ENCODE data around the gene REN. TPM values are rescaled to one million over a fixed set of nuclear protein-coding genes. Genes with fewer than 3 reads are reported as not detected.

The REN gene
- total RNA-seq: 1.3 TPM
- long read RNA-seq, partial matches to known transcripts: 0 of 2 reads
- long read RNA-seq, other reads (novel, unspliced or antisense): 2 of 2 reads

GRCh38 chr1:204166219-204166618, at the start of gene REN:
Gene REN (minus strand): TSS chr1:204166337. CDS start chr1:204166293, 44 bp downstream.
- DNase-seq (ENCODE audit: low spot score): no peak

- DNase-seq (ENCODE audit: low spot score): no peak
Measured at GRCh38 chr1:204213668-204214662, 47.8 kb upstream of the REN start, which contains the start of gene GOLT1A. Gene GOLT1A (minus strand): TSS chr1:204213988. CDS start chr1:204213906, 82 bp downstream.

- DNase-seq (ENCODE audit: low spot score): no peak
Measured at GRCh38 chr1:204212715-204213114, 46.6 kb upstream of the REN start.

- peak; percentile 53 for DNase-seq (ENCODE audit: low spot score)
Measured at GRCh38 chr1:204211046-204211445, 44.9 kb upstream of the REN start.

GRCh38 chr1:204207136-204207616, 41.0 kb upstream of the REN start:
- DNase-seq (ENCODE audit: low spot score): no peak

GRCh38 chr1:204206121-204206520, 40.0 kb upstream of the REN start:
- DNase-seq (ENCODE audit: low spot score): no peak

GRCh38 chr1:204205486-204205885, 39.3 kb upstream of the REN start:
- DNase-seq (ENCODE audit: low spot score): no peak

GRCh38 chr1:204204944-204205343, 38.8 kb upstream of the REN start:
- no peak for DNase-seq (ENCODE audit: low spot score)

GRCh38 chr1:204203206-204203767, 37.1 kb upstream of the REN start:
- DNase-seq (ENCODE audit: low spot score): peak; percentile 78

GRCh38 chr1:204202481-204202880, 36.3 kb upstream of the REN start:
- peak; percentile 51 for DNase-seq (ENCODE audit: low spot score)

- DNase-seq (ENCODE audit: low spot score): peak; percentile 60
Measured at GRCh38 chr1:204201348-204202040, 35.4 kb upstream of the REN start.

GRCh38 chr1:204199579-204199978, 33.4 kb upstream of the REN start:
- DNase-seq (ENCODE audit: low spot score): peak; percentile 47

- peak; percentile 81 for DNase-seq (ENCODE audit: low spot score)
Measured at GRCh38 chr1:204198348-204199340, 32.5 kb upstream of the REN start.

GRCh38 chr1:204197068-204197467, 30.9 kb upstream of the REN start:
- DNase-seq (ENCODE audit: low spot score): peak; percentile 78

GRCh38 chr1:204196068-204196795, 30.1 kb upstream of the REN start, which contains the start of gene KISS1:
Gene KISS1 (minus strand): TSS chr1:204196491. CDS start chr1:204192876, 3,615 bp downstream.
- no peak for DNase-seq (ENCODE audit: low spot score)

GRCh38 chr1:204194771-204195170, 28.6 kb upstream of the REN start:
- DNase-seq (ENCODE audit: low spot score): no peak

GRCh38 chr1:204194080-204194479, 27.9 kb upstream of the REN start:
- DNase-seq (ENCODE audit: low spot score): no peak

- no peak for DNase-seq (ENCODE audit: low spot score)
Measured at GRCh38 chr1:204192589-204193352, 26.6 kb upstream of the REN start.

GRCh38 chr1:204192046-204192445, 25.9 kb upstream of the REN start:
- no peak for DNase-seq (ENCODE audit: low spot score)
